Daoy (cell line): ENCODE data around the gene PLEKHF1. TPM values are rescaled to one million over a fixed set of nuclear protein-coding genes. Genes with fewer than 3 reads are reported as not detected.

Experiments
- total RNA-seq: library from RNA; depleted of rRNA; stranded (reverse); fragments of >200 nt; shearing (Covaris generic); gene quantifications from 2 replicates; pipeline ENCODE4 v1.2.3, GENCODE V29; 2014; rRNA removed

The PLEKHF1 gene
- total RNA-seq, 1 experiment from 2014 or later = 9.2 TPM

Other genes with a start within 250 kb of the PLEKHF1 start
- not detected in 2 replicates for gene VSTM2B, start 139.5 kb upstream of the PLEKHF1 start, total RNA-seq
- gene POP4, start 59.2 kb upstream of the PLEKHF1 start, total RNA-seq = 129 and 169 TPM in 2 replicates
- gene C19orf12, start 49.8 kb downstream of the PLEKHF1 start, total RNA-seq = 47.8 and 51.1 TPM in 2 replicates
- 16.4 and 24.6 TPM in 2 replicates for gene CCNE1, start 146.5 kb downstream of the PLEKHF1 start, total RNA-seq